HepG2 (cell line): ENCODE data around the gene PKD1L1. TPM values are rescaled to one million over a fixed set of nuclear protein-coding genes. Genes with fewer than 3 reads are reported as not detected.

Experiments
- CENPX ChIP-seq: sonication (generic); formaldehyde crosslinking; IDR thresholded peaks from 2 replicates; pipeline ENCODE4 v1.9.0; 2021; ENCODE audit warnings: mild to moderate bottlenecking, missing genetic modification reagents, moderate library complexity
- CREB1 ChIP-seq, 2 experiments: fragments of 450-650 bp in 1 of 2; IDR thresholded peaks; 2 replicates each; pipeline ENCODE4 v1.6.1; 2016 to 2017; ENCODE audit warnings: control low read depth in 1 of 2, mild to moderate bottlenecking in 1 of 2, missing compliant biosample characterization in 1 of 2, missing genetic modification characterization in 1 of 2
- DMAP1 ChIP-seq: IDR thresholded peaks from 2 replicates; pipeline ENCODE4 v1.6.1; 2016
- ETV5 ChIP-seq: IDR thresholded peaks from 2 replicates; pipeline ENCODE4 v1.6.1; 2018; ENCODE audit warnings: missing biosample characterization, missing genetic modification reagents, inconsistent platforms, borderline replicate concordance
- HES4 ChIP-seq: sonication (generic); formaldehyde crosslinking; IDR thresholded peaks from 2 replicates; pipeline ENCODE4 v1.9.0; 2021; ENCODE audit warnings: mild to moderate bottlenecking, missing genetic modification reagents, borderline replicate concordance
- KLF6 ChIP-seq: IDR thresholded peaks from 2 replicates; pipeline ENCODE4 v1.8.0; 2016; ENCODE audit warnings: missing biosample characterization, missing genetic modification reagents
- KMT2B ChIP-seq: IDR thresholded peaks from 2 replicates; pipeline ENCODE4 v1.6.1; 2016; ENCODE audit warnings: missing genetic modification reagents, missing compliant biosample characterization
- MTA3 ChIP-seq: sonication (generic); formaldehyde crosslinking; IDR thresholded peaks from 2 replicates; pipeline ENCODE4 v1.4.0; 2020; ENCODE audit warnings: missing genetic modification reagents
- NFKB2 ChIP-seq: sonication (generic); formaldehyde crosslinking; IDR thresholded peaks from 2 replicates; pipeline ENCODE4 v1.4.0; 2020; ENCODE audit warnings: missing genetic modification reagents, borderline replicate concordance
- PAF1 ChIP-seq: IDR thresholded peaks from 2 replicates; pipeline ENCODE4 v1.6.1; 2016; ENCODE audit warnings: missing genetic modification reagents, missing compliant biosample characterization
- SMAD9 ChIP-seq: sonication (generic); formaldehyde crosslinking; IDR thresholded peaks from 2 replicates; pipeline ENCODE4 v1.5.1; 2020; ENCODE audit warnings: mild to moderate bottlenecking, missing genetic modification reagents
- SPEN ChIP-seq: sonication (generic); formaldehyde crosslinking; IDR thresholded peaks from 2 replicates; pipeline ENCODE4 v1.5.1; 2020; ENCODE audit warnings: low read depth, mild to moderate bottlenecking, missing genetic modification reagents
- STAT5B ChIP-seq: sonication (generic); formaldehyde crosslinking; IDR thresholded peaks from 2 replicates; pipeline ENCODE4 v1.4.0; 2020; ENCODE audit warnings: missing genetic modification reagents
- ZBTB8A ChIP-seq: sonication (generic); formaldehyde crosslinking; IDR thresholded peaks from 2 replicates; pipeline ENCODE4 v1.4.0; 2020; ENCODE audit warnings: mild to moderate bottlenecking, low read depth, missing genetic modification reagents, borderline replicate concordance
- ZFP36L2 ChIP-seq: sonication (generic); formaldehyde crosslinking; IDR thresholded peaks from 2 replicates; pipeline ENCODE4 v1.4.0; 2020; ENCODE audit warnings: missing genetic modification reagents
- ZFYVE20 ChIP-seq: sonication (generic); formaldehyde crosslinking; IDR thresholded peaks from 2 replicates; pipeline ENCODE4 v1.8.0; 2023; ENCODE audit warnings: low read depth, mild to moderate bottlenecking, moderate library complexity, missing genetic modification reagents, borderline replicate concordance
- ZNF441 ChIP-seq: sonication (generic); formaldehyde crosslinking; IDR thresholded peaks from 2 replicates; pipeline ENCODE4 v1.7.0; 2021; ENCODE audit warnings: missing genetic modification reagents, borderline replicate concordance
- ZNF512B ChIP-seq: sonication (generic); formaldehyde crosslinking; IDR thresholded peaks from 2 replicates; pipeline ENCODE4 v1.5.1; 2020; ENCODE audit warnings: missing genetic modification reagents, mild to moderate bottlenecking, borderline replicate concordance
- ZNF562 ChIP-seq: sonication (generic); formaldehyde crosslinking; IDR thresholded peaks from 2 replicates; pipeline ENCODE4 v1.8.0; 2022; ENCODE audit warnings: missing genetic modification reagents, borderline replicate concordance
- ZNF572 ChIP-seq: sonication (generic); formaldehyde crosslinking; IDR thresholded peaks from 2 replicates; pipeline ENCODE4 v1.5.1; 2020; ENCODE audit warnings: mild to moderate bottlenecking, missing genetic modification reagents
- ZNF703 ChIP-seq: sonication (generic); formaldehyde crosslinking; IDR thresholded peaks from 2 replicates; pipeline ENCODE4 v1.5.1; 2020; ENCODE audit warnings: missing genetic modification reagents, mild to moderate bottlenecking, moderate library complexity, borderline replicate concordance
- polyA plus RNA-seq, 8 experiments: library from polyadenylated mRNA; depleted of rRNA in 3 of 8; stranded (reverse) in 7 of 8; unstranded in 1 of 8; fragments of >200 nt; fragmentation: Illumina TruSeq in 4 of 8; extraction: Trizol in 4 of 8; gene quantifications; 2 replicates each; pipeline versions ENCODE4 v1.2.1 to v1.2.3, GENCODE V29; 2011 to 2016; ENCODE audit warnings: low read depth in 4 of 8, missing spikeins in 1 of 8, mixed read lengths in 1 of 8; ENCODE audit not compliant: insufficient read depth in 1 of 8
- total RNA-seq, 5 experiments: library from RNA; depleted of rRNA; stranded (reverse); fragments of >200 nt; fragmentation: Illumina TruSeq; extraction: Trizol; gene quantifications; 2 replicates each; pipeline ENCODE4 v1.2.3, GENCODE V29; 2016; ENCODE audit warnings: low read depth in 1 of 5
- TF ChIP-seq, protein P1 (sequence below): sonication (generic); formaldehyde crosslinking; conservative IDR thresholded peaks from 2 replicates; pipeline ENCODE4 v1.8.0; 2022; ENCODE audit warnings: low read depth, missing genetic modification reagents
- TF ChIP-seq, protein P2 (sequence below): sonication (generic); formaldehyde crosslinking; IDR thresholded peaks from 2 replicates; pipeline ENCODE4 v1.5.0; 2020; ENCODE audit warnings: missing genetic modification reagents, mild to moderate bottlenecking, borderline replicate concordance

The PKD1L1 gene
- total and polyA plus RNA-seq, 2 of the 13 experiments (the other 11 are each of a cell fraction or from before 2014, with no cell fraction given) = 0.01 TPM; not detected in 1

GRCh38 chr7:47979145-47979831 lies 31.0 kb upstream of the PKD1L1 start, which contains the start of gene HUS1 (continued):
- TF ChIP-seq, protein P1, sequence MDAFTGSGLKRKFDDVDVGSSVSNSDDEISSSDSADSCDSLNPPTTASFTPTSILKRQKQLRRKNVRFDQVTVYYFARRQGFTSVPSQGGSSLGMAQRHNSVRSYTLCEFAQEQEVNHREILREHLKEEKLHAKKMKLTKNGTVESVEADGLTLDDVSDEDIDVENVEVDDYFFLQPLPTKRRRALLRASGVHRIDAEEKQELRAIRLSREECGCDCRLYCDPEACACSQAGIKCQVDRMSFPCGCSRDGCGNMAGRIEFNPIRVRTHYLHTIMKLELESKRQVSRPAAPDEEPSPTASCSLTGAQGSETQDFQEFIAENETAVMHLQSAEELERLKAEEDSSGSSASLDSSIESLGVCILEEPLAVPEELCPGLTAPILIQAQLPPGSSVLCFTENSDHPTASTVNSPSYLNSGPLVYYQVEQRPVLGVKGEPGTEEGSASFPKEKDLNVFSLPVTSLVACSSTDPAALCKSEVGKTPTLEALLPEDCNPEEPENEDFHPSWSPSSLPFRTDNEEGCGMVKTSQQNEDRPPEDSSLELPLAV = 0 out of 2 replicates have a peak, but pooled peaks have one; percentile 10
- peak; percentile 82; the same call in 1 of the 2 replicates for TF ChIP-seq ETV5 (CRISPR knock-in tag)
- 0 out of 2 replicates have a peak, but pooled peaks have one; percentile 50 for TF ChIP-seq ZFYVE20 (CRISPR knock-in tag)
- 0 out of 2 replicates have a peak, but pooled peaks have one; percentile 52 for TF ChIP-seq ZNF572 (CRISPR knock-in tag)
- no peak for TF ChIP-seq ZFP36L2 (CRISPR knock-in tag)
- no peak for TF ChIP-seq PAF1 (CRISPR knock-in tag)
- peak; percentile 94 for TF ChIP-seq DMAP1 (CRISPR knock-in tag)
- TF ChIP-seq HES4 = peak; percentile 94
- no peak for TF ChIP-seq ZNF562 (CRISPR knock-in tag)
- TF ChIP-seq ZNF703 (CRISPR knock-in tag) = 0 out of 2 replicates have a peak, but pooled peaks have one; percentile 32
- no peak for TF ChIP-seq SMAD9
- peak; percentile 87 for TF ChIP-seq KMT2B (CRISPR knock-in tag)
- peak; percentile 91; the same call in 1 of the 2 replicates for TF ChIP-seq NFKB2 (CRISPR knock-in tag)
- TF ChIP-seq KLF6 (CRISPR knock-in tag) = no peak
- TF ChIP-seq CENPX (CRISPR knock-in tag) = no peak
- TF ChIP-seq ZNF512B (CRISPR knock-in tag) = peak; percentile 69; the same call in 1 of the 2 replicates
- peak; percentile 96 for TF ChIP-seq SPEN (CRISPR knock-in tag)
- TF ChIP-seq MTA3 (CRISPR knock-in tag) = no peak
- TF ChIP-seq ZNF441 = peak; percentile 79
- TF ChIP-seq, protein P2, sequence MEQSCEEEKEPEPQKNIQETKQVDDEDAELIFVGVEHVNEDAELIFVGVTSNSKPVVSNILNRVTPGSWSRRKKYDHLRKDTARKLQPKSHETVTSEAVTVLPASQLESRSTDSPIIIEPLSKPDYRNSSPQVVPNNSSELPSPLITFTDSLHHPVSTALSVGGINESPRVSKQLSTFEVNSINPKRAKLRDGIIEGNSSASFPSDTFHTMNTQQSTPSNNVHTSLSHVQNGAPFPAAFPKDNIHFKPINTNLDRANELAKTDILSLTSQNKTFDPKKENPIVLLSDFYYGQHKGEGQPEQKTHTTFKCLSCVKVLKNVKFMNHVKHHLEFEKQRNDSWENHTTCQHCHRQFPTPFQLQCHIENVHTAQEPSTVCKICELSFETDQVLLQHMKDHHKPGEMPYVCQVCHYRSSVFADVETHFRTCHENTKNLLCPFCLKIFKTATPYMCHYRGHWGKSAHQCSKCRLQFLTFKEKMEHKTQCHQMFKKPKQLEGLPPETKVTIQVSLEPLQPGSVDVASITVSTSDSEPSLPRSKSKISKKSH (CRISPR knock-in tag) = peak; percentile 81; the same call in 1 of the 2 replicates
- TF ChIP-seq ZBTB8A (CRISPR knock-in tag) = peak; percentile 79; the same call in 1 of the 2 replicates
- TF ChIP-seq STAT5B (CRISPR knock-in tag) = peak; percentile 77; the same call in 1 of the 2 replicates
- peak; percentile 62 for TF ChIP-seq CREB1 (IDR thresholded peaks at IDR 0.05)
- peak; percentile 83 for TF ChIP-seq CREB1 (CRISPR knock-in tag; IDR thresholded peaks at IDR 0.05)
